Measurements from ENCODE around the gene DNLZ.

GRCh38 chr9:136386018-136386417 lies 22.5 kb upstream of the DNLZ start:
- no peak for TF ChIP-seq EP300 (IDR thresholded peaks at IDR 0.05)
- TF ChIP-seq CTCF (IDR thresholded peaks at IDR 0.05), result no peak
- no peak for TF ChIP-seq POLR2AphosphoS5 (IDR thresholded peaks at IDR 0.05)
- TF ChIP-seq POLR2A (IDR thresholded peaks at IDR 0.05), result no peak

Measured in sigmoid colon (tissue), 4 donors.